IgD-negative memory B cell (primary cell): ENCODE results near the gene PIGU. TPM values are rescaled to one million over a fixed set of nuclear protein-coding genes. Genes with fewer than 3 reads are reported as not detected.
A peak's percentile ranks its signal among the peaks of the same experiment; 100 is the strongest.
"Not testable (repeated sequence)": the region's sequence is repeated elsewhere in the genome, so short reads cannot be mapped to it uniquely, and the experiment has no call there.

ENCODE experiments used
- H3K27ac Mint-ChIP-seq, 3 donors: one replicate each; pipeline ENCODE4 v1.8.0; 2020 to 2022; ENCODE audit warnings: mild to moderate bottlenecking in 3 of 3, mixed read lengths in 3 of 3, moderate library complexity in 1 of 3
- H3K27me3 Mint-ChIP-seq: one replicate; pipeline ENCODE4 v1.8.0; 2021; ENCODE audit warnings: mixed read lengths
- H3K36me3 Mint-ChIP-seq: one replicate; pipeline ENCODE4 v1.8.0; 2020; ENCODE audit warnings: mild to moderate bottlenecking, mixed read lengths
- H3K4me1 Mint-ChIP-seq, 3 donors: one replicate each; pipeline ENCODE4 v1.8.0; 2020 to 2022; ENCODE audit warnings: mixed read lengths in 3 of 3, mild to moderate bottlenecking in 1 of 3
- H3K4me3 Mint-ChIP-seq, 4 donors: one replicate each; pipeline ENCODE4 v1.8.0; 2020 to 2022; ENCODE audit warnings: mild to moderate bottlenecking in 4 of 4, mixed read lengths in 4 of 4, moderate library complexity in 3 of 4
- H3K9me3 Mint-ChIP-seq, 3 donors: one replicate each; pipeline ENCODE4 v1.8.0; 2020 to 2021; ENCODE audit warnings: mixed read lengths in 3 of 3, mild to moderate bottlenecking in 1 of 3
- polyA plus RNA-seq: library from polyadenylated mRNA; unstranded; fragments of 300-500 nt; fragmentation: Illumina TruSeq; gene quantifications from one replicate; pipeline ENCODE4 v1.2.3, GENCODE V29; 2021

The PIGU gene
- polyA plus RNA-seq, 1 donor from 2014 or later: 19.8 TPM

DNA sequence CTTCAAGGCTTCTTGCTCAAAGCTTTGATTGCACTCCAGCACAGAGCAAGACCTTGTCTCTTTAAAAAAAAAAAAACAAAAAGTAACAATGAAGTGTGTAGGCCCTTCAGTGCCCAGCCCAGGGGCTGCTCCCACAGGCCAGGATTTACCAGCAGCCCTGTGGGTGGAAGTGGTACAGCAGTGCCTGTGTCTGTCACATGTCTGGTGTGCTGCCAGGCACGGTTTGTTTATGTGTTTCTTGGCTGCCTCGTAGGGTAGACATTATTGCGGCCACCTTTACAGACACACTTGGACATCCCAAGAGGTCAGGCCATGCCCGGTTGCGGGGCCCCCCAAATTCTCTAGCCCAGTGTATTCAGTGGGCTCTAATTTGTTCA is 148.0 kb downstream of the PIGU start:
- Mint-ChIP-seq H3K4me3 (no peak overlapping the region), H3K36me3 (peaks cover 3% of the 10 kb centered on the region), H3K27me3 (no peaks in the 10 kb centered on the region), H3K27ac (no peak overlapping the region), H3K9me3 (no peaks in the 10 kb centered on the region), H3K4me1 (peaks cover 0 to 4% (median 2%) of the 10 kb centered on the region in 3 donors)

DNA sequence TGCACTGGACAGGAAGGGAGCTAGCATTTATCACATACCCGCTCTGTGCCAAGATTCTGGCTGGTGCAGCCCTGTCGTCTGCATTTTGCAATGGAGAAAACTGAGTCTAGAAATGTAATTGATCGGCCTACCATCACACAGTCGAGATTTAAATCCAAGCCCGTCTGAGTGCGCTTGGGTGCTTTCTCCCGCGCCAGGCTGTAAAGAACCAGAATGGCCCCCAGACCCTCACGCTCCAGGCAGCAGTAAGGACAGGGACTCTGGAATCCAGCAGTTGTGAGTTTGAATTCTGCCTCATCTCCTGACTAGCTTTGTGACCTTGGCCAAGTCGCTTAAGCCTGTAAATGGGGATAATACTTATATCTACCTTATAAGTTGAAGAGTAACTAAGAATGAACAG is 149.9 kb downstream of the PIGU start:
- peaks cover 2 to 18% (median 15%) of the 10 kb centered on the region in 3 donors for H3K4me1 Mint-ChIP-seq
- no peaks in the 10 kb centered on the region for H3K27me3 Mint-ChIP-seq
- H3K4me3 Mint-ChIP-seq: no peak overlapping the region
- H3K9me3 Mint-ChIP-seq: no peaks in the 10 kb centered on the region
- H3K27ac Mint-ChIP-seq: peak overlapping the region in 2 of 3 donors; percentile 7 to 80
- H3K36me3 Mint-ChIP-seq: peaks cover 3% of the 10 kb centered on the region

DNA sequence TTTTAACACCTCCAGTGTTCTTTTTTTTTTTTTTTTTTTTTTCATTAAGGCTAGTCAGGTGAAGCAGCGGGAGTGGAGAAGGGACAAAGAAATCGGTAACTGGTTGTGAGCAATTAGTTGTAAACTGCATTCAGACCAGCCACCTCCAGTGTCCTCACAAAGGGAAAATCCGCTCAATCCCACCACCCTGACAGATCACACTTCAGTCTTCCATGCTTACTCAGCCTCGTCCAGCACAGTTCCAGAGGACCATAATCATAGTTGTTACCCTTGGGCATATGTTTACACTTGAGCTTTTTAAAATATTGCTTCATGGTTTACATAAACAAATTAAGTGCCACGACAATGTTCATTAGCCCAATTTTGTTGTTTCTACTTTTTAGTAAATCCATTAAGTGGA is 150.4 kb downstream of the PIGU start:
- Mint-ChIP-seq H3K4me3 (peak overlapping the region in 1 of 4 donors; percentile 29), H3K36me3 (peaks cover 3% of the 10 kb centered on the region), H3K27me3 (no peaks in the 10 kb centered on the region), H3K9me3 (no peaks in the 10 kb centered on the region), H3K4me1 (peaks cover 3 to 20% (median 18%) of the 10 kb centered on the region in 3 donors), H3K27ac (no peak overlapping the region)

DNA sequence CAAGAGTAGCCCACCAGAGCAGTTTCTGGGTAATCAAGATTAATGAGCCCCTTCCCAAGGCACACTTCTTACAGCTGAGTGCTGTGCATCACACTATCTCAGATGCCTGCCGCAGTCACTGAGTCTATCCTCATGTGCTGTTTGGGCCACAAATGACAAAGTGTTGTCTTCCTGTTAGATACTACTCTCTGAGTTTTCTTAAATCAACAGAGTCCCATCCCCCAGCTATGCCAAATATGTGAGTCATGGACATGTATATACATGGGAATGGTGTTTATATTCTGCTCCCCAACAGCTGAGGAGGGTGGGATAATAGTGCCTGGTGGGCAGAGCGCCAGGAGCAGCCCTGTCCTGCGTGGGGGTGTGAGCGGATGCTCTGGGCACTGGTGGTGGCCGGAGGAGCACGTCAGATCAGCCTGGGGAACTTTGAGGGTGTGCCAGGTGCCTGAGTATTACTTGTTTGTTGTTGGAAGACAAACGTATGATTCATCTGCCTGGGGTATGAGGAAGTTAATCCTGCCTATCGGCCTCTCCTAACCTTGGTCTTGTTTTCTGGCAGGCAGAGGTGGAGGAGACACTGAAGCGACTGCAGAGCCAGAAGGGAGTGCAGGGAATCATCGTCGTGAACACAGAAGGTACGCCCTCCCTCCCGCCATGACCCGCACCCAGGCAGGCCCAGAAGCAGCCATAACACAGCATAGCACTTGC is 151.0 kb downstream of the PIGU start:
- H3K4me1 Mint-ChIP-seq: peaks cover 5 to 20% (median 20%) of the 10 kb centered on the region in 3 donors
- peaks cover 3% of the 10 kb centered on the region for H3K36me3 Mint-ChIP-seq
- peak overlapping the region in 1 of 3 donors; percentile 9 for H3K27ac Mint-ChIP-seq
- H3K27me3 Mint-ChIP-seq: no peaks in the 10 kb centered on the region
- H3K9me3 Mint-ChIP-seq: no peaks in the 10 kb centered on the region
- peak overlapping the region in 1 of 4 donors; percentile 29 for H3K4me3 Mint-ChIP-seq

- Mint-ChIP-seq H3K4me3 (no peak overlapping the region), H3K36me3 (peaks cover 3% of the 10 kb centered on the region), H3K27ac (no peak overlapping the region), H3K27me3 (no peaks in the 10 kb centered on the region), H3K4me1 (peaks cover 5 to 21% (median 20%) of the 10 kb centered on the region in 3 donors), H3K9me3 (no peaks in the 10 kb centered on the region)
These were observed 151.6 kb downstream of the PIGU start for GRCh38 chr20:34525342-34525708.

DNA sequence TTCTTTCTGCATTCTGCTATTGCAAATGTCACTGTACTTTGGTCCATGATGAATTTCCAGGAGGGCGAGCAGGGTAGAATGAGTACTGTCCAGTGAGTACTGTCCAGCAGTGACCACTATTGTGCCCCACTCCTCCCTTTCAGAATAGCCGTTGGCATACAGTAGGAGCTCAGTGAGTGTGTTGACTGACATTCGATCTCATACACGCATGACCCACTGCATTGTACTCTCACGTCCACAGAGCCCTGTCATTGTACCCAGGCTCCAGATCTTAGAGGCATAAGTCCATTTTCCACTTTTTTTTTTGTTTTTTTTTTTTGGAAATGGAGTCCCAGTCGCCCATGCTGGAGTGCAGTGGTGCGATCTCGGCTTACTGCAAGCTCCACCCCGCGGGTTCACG is 152.5 kb downstream of the PIGU start:
- Mint-ChIP-seq H3K36me3 (peaks cover 3% of the 10 kb centered on the region), H3K4me1 (peaks cover 5 to 26% (median 20%) of the 10 kb centered on the region in 3 donors), H3K9me3 (no peaks in the 10 kb centered on the region), H3K27ac (peak overlapping the region in 1 of 3 donors; percentile 48), H3K27me3 (no peaks in the 10 kb centered on the region), H3K4me3 (no peak overlapping the region)

- Mint-ChIP-seq H3K27me3 (no peaks in the 10 kb centered on the region), H3K4me3 (peak overlapping the region in 2 of 4 donors; percentile 9 to 55), H3K4me1 (peaks cover 10 to 33% (median 24%) of the 10 kb centered on the region in 3 donors), H3K9me3 (no peaks in the 10 kb centered on the region), H3K27ac (peak overlapping the region in 2 of 3 donors; percentile 65 to 88), H3K36me3 (peaks cover 3% of the 10 kb centered on the region)
These were observed 153.7 kb downstream of the PIGU start for GRCh38 chr20:34522969-34523871.

- Mint-ChIP-seq H3K4me3 (peak overlapping the region in 1 of 4 donors; percentile 72), H3K27ac (peak overlapping the region in 1 of 3 donors; percentile 39), H3K4me1 (peaks cover 20 to 43% (median 41%) of the 10 kb centered on the region in 3 donors)
- not testable (repeated sequence) for H3K36me3 Mint-ChIP-seq, H3K9me3 Mint-ChIP-seq, H3K27me3 Mint-ChIP-seq
These were observed 157.1 kb downstream of the PIGU start for GRCh38 chr20:34519841-34520240.

DNA sequence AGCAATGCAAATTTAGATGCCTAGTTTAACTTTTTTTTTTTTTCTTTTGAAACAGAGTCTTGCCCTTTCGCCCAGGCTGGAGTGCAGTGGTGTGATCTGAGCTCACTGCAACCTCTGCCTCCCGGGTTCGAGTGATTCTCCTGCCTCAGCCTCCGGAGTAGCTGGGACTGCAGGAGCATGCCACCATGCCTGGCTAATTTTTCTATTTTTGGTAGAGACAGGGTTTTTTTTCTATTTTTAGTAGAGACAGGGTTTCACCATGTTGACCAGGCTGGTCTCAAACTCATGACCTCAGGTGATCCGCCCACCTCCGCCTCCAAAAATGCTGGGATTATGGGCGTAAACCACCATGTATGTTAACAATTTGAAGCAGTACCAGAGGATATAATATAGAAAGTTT is 158.0 kb downstream of the PIGU start:
- not testable (repeated sequence) for H3K36me3 Mint-ChIP-seq, H3K9me3 Mint-ChIP-seq, H3K27me3 Mint-ChIP-seq
- Mint-ChIP-seq H3K4me1 (peaks cover 23 to 47% (median 40%) of the 10 kb centered on the region in 3 donors), H3K27ac (peak overlapping the region in 1 of 3 donors; percentile 92), H3K4me3 (peak overlapping the region in 3 of 4 donors; percentile 3 to 89 (median 89))

GRCh38 chr20:34517114-34517505 is 159.8 kb downstream of the PIGU start:
- Mint-ChIP-seq H3K4me3 (peak overlapping the region; percentile 98 to 100 (median 99)), H3K27ac (peak overlapping the region; percentile 95 to 99 (median 97)), H3K4me1 (peaks cover 33 to 48% (median 36%) of the 10 kb centered on the region in 3 donors), H3K36me3 (no peaks in the 10 kb centered on the region), H3K27me3 (no peaks in the 10 kb centered on the region), H3K9me3 (no peaks in the 10 kb centered on the region)

GRCh38 chr20:34516247-34517113 is 160.4 kb downstream of the PIGU start, which contains the start of gene DYNLRB1:
TSS of gene DYNLRB1 (plus strand) at chr20:34516422. CDS start at chr20:34516459, 37 bp downstream.
- peaks cover 30 to 46% (median 33%) of the 10 kb centered on the region in 3 donors for H3K4me1 Mint-ChIP-seq
- H3K27me3 Mint-ChIP-seq: no peaks in the 10 kb centered on the region
- peak within 1 kb of the TSS; percentile 98 to 100 (median 99) for H3K4me3 Mint-ChIP-seq
- peak within 1 kb of the TSS; percentile 95 to 99 (median 97) for H3K27ac Mint-ChIP-seq
- H3K9me3 Mint-ChIP-seq: no peaks in the 10 kb centered on the region
- no peaks in the 10 kb centered on the region for H3K36me3 Mint-ChIP-seq

- Mint-ChIP-seq H3K4me1 (peaks cover 30 to 42% (median 32%) of the 10 kb centered on the region in 3 donors), H3K9me3 (no peaks in the 10 kb centered on the region), H3K27ac (peak overlapping the region; percentile 95 to 99 (median 97)), H3K27me3 (no peaks in the 10 kb centered on the region), H3K4me3 (peak overlapping the region; percentile 98 to 100 (median 99)), H3K36me3 (no peaks in the 10 kb centered on the region)
These were observed 161.2 kb downstream of the PIGU start for GRCh38 chr20:34515484-34516246.

DNA sequence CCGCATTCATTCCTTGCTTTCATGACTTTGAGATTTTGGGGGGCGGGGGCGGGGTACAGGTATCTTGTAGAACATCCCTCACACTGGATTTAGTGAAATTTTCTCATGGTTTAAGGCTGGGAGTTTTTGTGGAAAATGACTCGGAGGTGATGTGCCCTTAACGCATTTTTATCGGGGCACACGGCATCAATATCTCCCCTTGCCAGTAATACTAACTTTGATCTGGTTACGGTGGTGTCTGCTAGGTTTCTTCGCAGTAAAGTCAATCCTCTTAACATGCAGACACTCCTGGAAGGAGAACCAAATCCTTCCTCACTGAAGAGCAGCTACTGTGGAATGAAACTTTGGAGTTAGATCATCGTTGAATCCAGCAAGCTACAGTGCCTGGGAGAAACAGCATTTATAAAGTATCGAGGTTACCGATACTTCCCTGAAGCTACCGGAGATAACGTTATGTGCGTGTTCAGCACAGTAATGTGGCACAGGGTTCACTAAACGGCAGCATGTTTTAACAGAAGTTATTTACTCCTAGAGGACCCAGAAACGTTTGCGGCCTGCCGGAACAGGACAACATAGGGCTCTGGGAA is 161.9 kb downstream of the PIGU start:
- peak overlapping the region; percentile 95 to 99 (median 97) for H3K27ac Mint-ChIP-seq
- H3K9me3 Mint-ChIP-seq: no peaks in the 10 kb centered on the region
- H3K4me3 Mint-ChIP-seq: peak overlapping the region; percentile 98 to 100 (median 99)
- H3K4me1 Mint-ChIP-seq: peaks cover 30 to 39% (median 32%) of the 10 kb centered on the region in 3 donors
- H3K27me3 Mint-ChIP-seq: no peaks in the 10 kb centered on the region
- H3K36me3 Mint-ChIP-seq: no peaks in the 10 kb centered on the region
